OCI-LY1 (cell line): ENCODE data around the gene FAM229A.

Experiments used
- EZH2 ChIP-seq: fragments of 200-600 bp; sonication (generic), shearing (Covaris generic); IDR thresholded peaks from 2 replicates; pipeline ENCODE4 v1.8.0; 2017; ENCODE audit warnings: borderline replicate concordance, mixed run types, mild to moderate bottlenecking, antibody characterized with exemption, low read length, moderate library complexity, mixed read lengths
- TF ChIP-seq, protein P1 (sequence below): fragments of 200-600 bp; sonication (generic), shearing (Covaris generic); IDR thresholded peaks from 2 replicates; pipeline ENCODE4 v1.5.1; 2017; ENCODE audit warnings: mild to moderate bottlenecking, antibody characterized with exemption, low read length, moderate library complexity, mixed read lengths

DNA sequence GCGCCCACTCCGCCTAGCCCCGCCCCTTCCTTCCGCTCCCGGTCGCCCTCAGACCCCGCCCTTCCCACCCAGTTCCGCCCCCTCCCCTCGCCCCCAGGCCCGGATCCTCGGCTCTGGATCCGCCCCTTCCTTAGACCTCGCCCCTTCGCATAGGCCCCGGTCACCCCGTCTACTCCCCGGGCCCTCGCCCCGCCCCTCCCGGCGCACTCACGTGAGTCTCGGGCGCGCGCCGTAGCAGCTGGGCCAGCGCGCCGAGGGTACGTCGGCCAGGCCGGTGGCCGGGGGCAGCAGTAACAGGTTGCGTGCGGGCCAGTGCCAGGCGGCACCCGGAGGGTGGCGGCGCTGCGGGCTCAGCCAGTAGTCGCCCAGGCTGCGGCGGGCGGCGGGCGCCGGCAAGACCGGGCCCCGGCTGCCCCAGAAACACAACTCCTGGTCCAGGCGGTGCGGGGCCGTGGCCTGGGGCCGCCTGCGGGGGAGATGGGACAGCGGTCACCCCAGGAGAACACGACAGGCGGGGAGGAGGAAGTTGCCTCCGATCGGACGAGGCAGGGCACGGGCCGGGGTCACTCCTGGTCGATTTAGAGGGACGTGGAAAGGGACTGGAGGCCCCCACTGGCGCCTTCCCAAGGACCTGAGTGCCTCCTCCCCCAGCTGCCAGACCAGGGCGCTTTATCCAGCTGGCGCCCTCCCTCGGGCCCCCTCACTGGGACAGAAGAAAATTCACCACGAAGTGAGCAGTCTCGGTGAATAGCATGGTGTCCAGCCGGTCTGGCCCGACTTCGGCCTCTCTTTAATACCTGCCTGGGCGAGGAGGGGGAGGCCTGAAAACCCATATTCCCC lies 10.7 kb downstream of the FAM229A start:
- TF ChIP-seq, protein P1, sequence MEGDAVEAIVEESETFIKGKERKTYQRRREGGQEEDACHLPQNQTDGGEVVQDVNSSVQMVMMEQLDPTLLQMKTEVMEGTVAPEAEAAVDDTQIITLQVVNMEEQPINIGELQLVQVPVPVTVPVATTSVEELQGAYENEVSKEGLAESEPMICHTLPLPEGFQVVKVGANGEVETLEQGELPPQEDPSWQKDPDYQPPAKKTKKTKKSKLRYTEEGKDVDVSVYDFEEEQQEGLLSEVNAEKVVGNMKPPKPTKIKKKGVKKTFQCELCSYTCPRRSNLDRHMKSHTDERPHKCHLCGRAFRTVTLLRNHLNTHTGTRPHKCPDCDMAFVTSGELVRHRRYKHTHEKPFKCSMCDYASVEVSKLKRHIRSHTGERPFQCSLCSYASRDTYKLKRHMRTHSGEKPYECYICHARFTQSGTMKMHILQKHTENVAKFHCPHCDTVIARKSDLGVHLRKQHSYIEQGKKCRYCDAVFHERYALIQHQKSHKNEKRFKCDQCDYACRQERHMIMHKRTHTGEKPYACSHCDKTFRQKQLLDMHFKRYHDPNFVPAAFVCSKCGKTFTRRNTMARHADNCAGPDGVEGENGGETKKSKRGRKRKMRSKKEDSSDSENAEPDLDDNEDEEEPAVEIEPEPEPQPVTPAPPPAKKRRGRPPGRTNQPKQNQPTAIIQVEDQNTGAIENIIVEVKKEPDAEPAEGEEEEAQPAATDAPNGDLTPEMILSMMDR, result no peak
- TF ChIP-seq EZH2, result no peak
